Liver (tissue), 3 donors: ENCODE measurements around the gene KRT76.

Experiments
- GABPA ChIP-seq, 2 donors: IDR thresholded peaks in 1 of 2; conservative IDR thresholded peaks in 1 of 2; 2 replicates each; pipeline ENCODE4 v1.6.1; 2016; ENCODE audit warnings: antibody characterized with exemption in 2 of 2, mild to moderate bottlenecking in 1 of 2, moderate library complexity in 1 of 2
- JUND ChIP-seq, 2 donors: IDR thresholded peaks; 2 replicates each; pipeline ENCODE4 v1.6.1; 2016; ENCODE audit warnings: antibody characterized with exemption in 2 of 2
- NR2F2 ChIP-seq: IDR thresholded peaks from 2 replicates; pipeline ENCODE4 v1.6.1; 2016; ENCODE audit warnings: antibody characterized with exemption
- RAD21 ChIP-seq, 2 donors: IDR thresholded peaks; 2 replicates each; pipeline ENCODE4 v1.6.1; 2016; ENCODE audit warnings: antibody characterized with exemption in 2 of 2, mild to moderate bottlenecking in 2 of 2
- RXRA ChIP-seq, 2 donors: IDR thresholded peaks; 2 replicates each; pipeline ENCODE4 v1.6.1; 2017 to 2018; ENCODE audit warnings: antibody characterized with exemption in 2 of 2, mild to moderate bottlenecking in 1 of 2
- SP1 ChIP-seq: IDR thresholded peaks from 2 replicates; pipeline ENCODE4 v1.6.1; 2018; ENCODE audit warnings: antibody characterized with exemption, mild to moderate bottlenecking
- TAF1 ChIP-seq: conservative IDR thresholded peaks from 2 replicates; pipeline ENCODE4 v1.6.1; 2016; ENCODE audit warnings: antibody characterized with exemption, mild to moderate bottlenecking
- YY1 ChIP-seq: IDR thresholded peaks from 2 replicates; pipeline ENCODE4 v1.6.1; 2016; ENCODE audit warnings: antibody characterized with exemption, mild to moderate bottlenecking
- TF ChIP-seq, protein P1 (sequence below): IDR thresholded peaks from 2 replicates; pipeline ENCODE4 v1.6.1; 2016; ENCODE audit warnings: antibody characterized with exemption
- TF ChIP-seq, protein P2 (sequence below): IDR thresholded peaks from 2 replicates; pipeline ENCODE4 v1.6.1; 2016; ENCODE audit warnings: antibody characterized with exemption
- TF ChIP-seq, protein P3 (sequence below): IDR thresholded peaks from 2 replicates; pipeline ENCODE4 v1.6.1; 2016; ENCODE audit warnings: antibody characterized with exemption, mild to moderate bottlenecking
- TF ChIP-seq, protein P4 (sequence below): fragments of 150-350 bp; IDR thresholded peaks from 2 replicates; pipeline ENCODE4 v1.5.1; 2017; ENCODE audit warnings: improper control_type of control experiment, low read depth, low read length; ENCODE audit not compliant: missing input control
- TF ChIP-seq, protein P5 (sequence below): IDR thresholded peaks from 2 replicates; pipeline ENCODE4 v1.6.1; 2016; ENCODE audit warnings: antibody characterized with exemption
- donor health status: healthy.
- donor health status: healthy.

DNA sequence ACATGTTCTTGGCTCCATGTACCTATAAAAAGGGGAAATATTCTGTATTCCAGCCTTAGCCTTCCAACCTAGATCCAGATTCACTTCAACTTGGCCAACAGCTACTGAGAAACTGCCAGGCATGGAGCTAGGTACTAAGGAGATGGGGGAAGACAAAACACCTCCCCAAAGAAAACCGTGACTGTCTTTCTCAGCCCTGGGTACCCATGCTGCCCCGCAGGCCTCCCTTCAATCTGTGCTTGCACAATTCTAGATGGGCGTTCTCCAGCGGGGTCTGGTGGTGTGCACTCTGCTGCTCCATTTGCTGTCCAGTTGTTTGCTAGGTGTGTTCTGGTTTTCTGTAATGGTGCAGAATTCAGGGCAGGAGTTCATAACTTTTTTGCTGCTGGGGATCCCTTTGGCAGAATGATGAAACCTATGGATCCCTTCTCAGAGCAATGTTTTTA, 37.6 kb upstream of the KRT76 start:
- TF ChIP-seq RAD21 (IDR thresholded peaks at IDR 0.05) (no peak), JUND (IDR thresholded peaks at IDR 0.05) (no peak), NR2F2 (no peak), RXRA (IDR thresholded peaks at IDR 0.05) (no peak), TAF1 (no peak), GABPA (IDR thresholded peaks at IDR 0.05 in 1 of 2, conservative IDR thresholded peaks at IDR 0.05 in 1 of 2) (no peak), YY1 (no peak), SP1 (no peak)
- TF ChIP-seq, protein P1, sequence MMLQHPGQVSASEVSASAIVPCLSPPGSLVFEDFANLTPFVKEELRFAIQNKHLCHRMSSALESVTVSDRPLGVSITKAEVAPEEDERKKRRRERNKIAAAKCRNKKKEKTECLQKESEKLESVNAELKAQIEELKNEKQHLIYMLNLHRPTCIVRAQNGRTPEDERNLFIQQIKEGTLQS: no peak
- TF ChIP-seq, protein P2, sequence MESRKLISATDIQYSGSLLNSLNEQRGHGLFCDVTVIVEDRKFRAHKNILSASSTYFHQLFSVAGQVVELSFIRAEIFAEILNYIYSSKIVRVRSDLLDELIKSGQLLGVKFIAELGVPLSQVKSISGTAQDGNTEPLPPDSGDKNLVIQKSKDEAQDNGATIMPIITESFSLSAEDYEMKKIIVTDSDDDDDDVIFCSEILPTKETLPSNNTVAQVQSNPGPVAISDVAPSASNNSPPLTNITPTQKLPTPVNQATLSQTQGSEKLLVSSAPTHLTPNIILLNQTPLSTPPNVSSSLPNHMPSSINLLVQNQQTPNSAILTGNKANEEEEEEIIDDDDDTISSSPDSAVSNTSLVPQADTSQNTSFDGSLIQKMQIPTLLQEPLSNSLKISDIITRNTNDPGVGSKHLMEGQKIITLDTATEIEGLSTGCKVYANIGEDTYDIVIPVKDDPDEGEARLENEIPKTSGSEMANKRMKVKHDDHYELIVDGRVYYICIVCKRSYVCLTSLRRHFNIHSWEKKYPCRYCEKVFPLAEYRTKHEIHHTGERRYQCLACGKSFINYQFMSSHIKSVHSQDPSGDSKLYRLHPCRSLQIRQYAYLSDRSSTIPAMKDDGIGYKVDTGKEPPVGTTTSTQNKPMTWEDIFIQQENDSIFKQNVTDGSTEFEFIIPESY: no peak
- TF ChIP-seq, protein P3, sequence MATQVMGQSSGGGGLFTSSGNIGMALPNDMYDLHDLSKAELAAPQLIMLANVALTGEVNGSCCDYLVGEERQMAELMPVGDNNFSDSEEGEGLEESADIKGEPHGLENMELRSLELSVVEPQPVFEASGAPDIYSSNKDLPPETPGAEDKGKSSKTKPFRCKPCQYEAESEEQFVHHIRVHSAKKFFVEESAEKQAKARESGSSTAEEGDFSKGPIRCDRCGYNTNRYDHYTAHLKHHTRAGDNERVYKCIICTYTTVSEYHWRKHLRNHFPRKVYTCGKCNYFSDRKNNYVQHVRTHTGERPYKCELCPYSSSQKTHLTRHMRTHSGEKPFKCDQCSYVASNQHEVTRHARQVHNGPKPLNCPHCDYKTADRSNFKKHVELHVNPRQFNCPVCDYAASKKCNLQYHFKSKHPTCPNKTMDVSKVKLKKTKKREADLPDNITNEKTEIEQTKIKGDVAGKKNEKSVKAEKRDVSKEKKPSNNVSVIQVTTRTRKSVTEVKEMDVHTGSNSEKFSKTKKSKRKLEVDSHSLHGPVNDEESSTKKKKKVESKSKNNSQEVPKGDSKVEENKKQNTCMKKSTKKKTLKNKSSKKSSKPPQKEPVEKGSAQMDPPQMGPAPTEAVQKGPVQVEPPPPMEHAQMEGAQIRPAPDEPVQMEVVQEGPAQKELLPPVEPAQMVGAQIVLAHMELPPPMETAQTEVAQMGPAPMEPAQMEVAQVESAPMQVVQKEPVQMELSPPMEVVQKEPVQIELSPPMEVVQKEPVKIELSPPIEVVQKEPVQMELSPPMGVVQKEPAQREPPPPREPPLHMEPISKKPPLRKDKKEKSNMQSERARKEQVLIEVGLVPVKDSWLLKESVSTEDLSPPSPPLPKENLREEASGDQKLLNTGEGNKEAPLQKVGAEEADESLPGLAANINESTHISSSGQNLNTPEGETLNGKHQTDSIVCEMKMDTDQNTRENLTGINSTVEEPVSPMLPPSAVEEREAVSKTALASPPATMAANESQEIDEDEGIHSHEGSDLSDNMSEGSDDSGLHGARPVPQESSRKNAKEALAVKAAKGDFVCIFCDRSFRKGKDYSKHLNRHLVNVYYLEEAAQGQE: no peak
- TF ChIP-seq, protein P4, sequence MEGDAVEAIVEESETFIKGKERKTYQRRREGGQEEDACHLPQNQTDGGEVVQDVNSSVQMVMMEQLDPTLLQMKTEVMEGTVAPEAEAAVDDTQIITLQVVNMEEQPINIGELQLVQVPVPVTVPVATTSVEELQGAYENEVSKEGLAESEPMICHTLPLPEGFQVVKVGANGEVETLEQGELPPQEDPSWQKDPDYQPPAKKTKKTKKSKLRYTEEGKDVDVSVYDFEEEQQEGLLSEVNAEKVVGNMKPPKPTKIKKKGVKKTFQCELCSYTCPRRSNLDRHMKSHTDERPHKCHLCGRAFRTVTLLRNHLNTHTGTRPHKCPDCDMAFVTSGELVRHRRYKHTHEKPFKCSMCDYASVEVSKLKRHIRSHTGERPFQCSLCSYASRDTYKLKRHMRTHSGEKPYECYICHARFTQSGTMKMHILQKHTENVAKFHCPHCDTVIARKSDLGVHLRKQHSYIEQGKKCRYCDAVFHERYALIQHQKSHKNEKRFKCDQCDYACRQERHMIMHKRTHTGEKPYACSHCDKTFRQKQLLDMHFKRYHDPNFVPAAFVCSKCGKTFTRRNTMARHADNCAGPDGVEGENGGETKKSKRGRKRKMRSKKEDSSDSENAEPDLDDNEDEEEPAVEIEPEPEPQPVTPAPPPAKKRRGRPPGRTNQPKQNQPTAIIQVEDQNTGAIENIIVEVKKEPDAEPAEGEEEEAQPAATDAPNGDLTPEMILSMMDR: no peak
- TF ChIP-seq, protein P5, sequence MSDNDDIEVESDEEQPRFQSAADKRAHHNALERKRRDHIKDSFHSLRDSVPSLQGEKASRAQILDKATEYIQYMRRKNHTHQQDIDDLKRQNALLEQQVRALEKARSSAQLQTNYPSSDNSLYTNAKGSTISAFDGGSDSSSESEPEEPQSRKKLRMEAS: no peak
